ENCODE data around the gene TM4SF5. TPM values are rescaled to one million over a fixed set of nuclear protein-coding genes. Genes with fewer than 3 reads are reported as not detected.
A peak's percentile ranks its signal among the peaks of the same experiment; 100 is the strongest.

Gene TM4SF5, protein sequence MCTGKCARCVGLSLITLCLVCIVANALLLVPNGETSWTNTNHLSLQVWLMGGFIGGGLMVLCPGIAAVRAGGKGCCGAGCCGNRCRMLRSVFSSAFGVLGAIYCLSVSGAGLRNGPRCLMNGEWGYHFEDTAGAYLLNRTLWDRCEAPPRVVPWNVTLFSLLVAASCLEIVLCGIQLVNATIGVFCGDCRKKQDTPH
- total RNA-seq (2021; ENCODE audit: unreplicated experiment): not detected
- polyA plus RNA-seq (2012): not detected in 2 replicates
- not detected for Bru-seq, nascent RNA
- not detected for BruChase-seq, experiment 1, labeled RNA remaining after a 6-hour chase
- not detected for BruChase-seq, experiment 2, labeled RNA remaining after a 2-hour chase
- long read RNA-seq: 0 reads

DNA sequence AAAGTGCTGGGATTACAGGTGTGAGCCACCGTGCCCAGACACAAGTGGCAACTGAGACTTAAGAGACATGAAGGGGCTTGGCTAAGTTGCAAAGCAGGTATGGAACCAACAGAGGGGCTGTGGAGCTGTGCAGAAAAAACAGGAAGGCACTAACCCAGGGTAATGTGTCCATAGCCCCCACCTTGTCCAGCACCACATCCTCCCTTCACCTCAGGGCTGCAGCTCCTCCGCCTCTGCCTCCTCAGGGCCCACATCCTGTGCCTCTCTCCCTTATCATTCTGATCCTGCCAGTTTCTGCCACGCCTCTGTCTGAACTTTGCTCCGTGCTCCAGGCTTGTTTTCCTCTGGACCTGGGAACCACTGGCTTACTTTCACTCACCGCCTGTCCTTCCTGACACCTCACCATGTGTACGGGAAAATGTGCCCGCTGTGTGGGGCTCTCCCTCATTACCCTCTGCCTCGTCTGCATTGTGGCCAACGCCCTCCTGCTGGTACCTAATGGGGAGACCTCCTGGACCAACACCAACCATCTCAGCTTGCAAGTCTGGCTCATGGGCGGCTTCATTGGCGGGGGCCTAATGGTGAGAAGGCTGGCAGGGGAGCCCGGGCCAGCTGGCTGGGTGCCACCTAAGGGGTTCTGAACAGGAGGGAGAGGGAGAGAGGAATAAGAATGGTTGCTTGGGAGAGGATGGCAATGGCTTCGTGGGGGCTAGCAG is at the start of gene TM4SF5:
TSS of gene TM4SF5 (plus strand) at position 368 of the 716 bp plus-strand sequence. CDS start at position 405, 37 bp downstream.
- ChIA-PET POLR2A (no interaction called here), CTCF (interaction anchor here (0.6 kb wide), 1 partner anchor 18 kb away, joined by 4 read pairs; no protein-coding TSS in a partner anchor), RAD21 (ENCODE audit: low non-redundant PET in 1 of 2, low total read pairs in 2 of 2, uncharacterized antibody in 2 of 2, unreplicated experiment in 2 of 2) (no interaction called here)
- Histone ChIP-seq H3K4me1 (ENCODE audit: control insufficient read depth in 1 of 2, insufficient read depth in 2 of 2, low read length in 2 of 2) (peaks cover 5 to 16% of the 10 kb centered on the region in 2 experiments; a peak in 3 of 4 replicates), H3K36me3 (ENCODE audit: control insufficient read depth in 1 of 2, insufficient read depth in 2 of 2, low read length in 2 of 2) (no peaks in the 10 kb centered on the region), H3K4me3 (replicated peaks in 1 of 2; ENCODE audit: low read depth in 1 of 2, low read length in 2 of 2) (no peak within 1 kb of the TSS), H3K27me3 (ENCODE audit: insufficient read depth, low read length) (no peaks in the 10 kb centered on the region), H3K4me2 (ENCODE audit: low read length) (peak within 1 kb of the TSS; percentile 40), H2AFZ (ENCODE audit: low read depth, low read length, poor library complexity, severe bottlenecking) (no peak within 1 kb of the TSS), H3K27ac (ENCODE audit: low read depth, low read length) (no peak within 1 kb of the TSS), H3K9me2 (ENCODE audit: insufficient read depth) (no peaks in the 10 kb centered on the region), H3K9ac (ENCODE audit: low read length) (no peak within 1 kb of the TSS), H4K20me1 (ENCODE audit: insufficient read depth) (no peaks in the 10 kb centered on the region), H3K79me2 (ENCODE audit: insufficient read depth, low read length) (no peaks in the 10 kb centered on the region), H3K9me3 (ENCODE audit: control insufficient read depth in 1 of 2, insufficient read depth in 1 of 2, low read depth in 1 of 2, low read length in 2 of 2) (no peaks in the 10 kb centered on the region)
- TF ChIP-seq EZH2 (IDR thresholded peaks at IDR 0.05) (no peak), ZBTB33 (IDR thresholded peaks at IDR 0.05; ENCODE audit: extremely low read depth, insufficient replicate concordance, low read length) (no peak), SIN3A (IDR thresholded peaks at IDR 0.05; ENCODE audit: low read depth) (no peak)
- ATAC-seq (no peak), DNase-seq (ENCODE audit: low read depth, low spot score) (no peak)
- intact Hi-C loops (cut with micrococcal nuclease): no loop called here
- no TSS peak for BruUV-seq (replicated peaks)

- CTCF ChIA-PET: no interaction called here
- Histone ChIP-seq H3K9ac (ENCODE audit: low read length) (no peak overlapping the region), H3K4me3 (replicated peaks in 1 of 2; ENCODE audit: low read depth in 1 of 2, low read length in 2 of 2) (no peak overlapping the region), H3K4me2 (ENCODE audit: low read length) (no peak overlapping the region), H3K27me3 (ENCODE audit: insufficient read depth, low read length) (no peaks in the 10 kb centered on the region), H4K20me1 (ENCODE audit: insufficient read depth) (no peaks in the 10 kb centered on the region), H3K79me2 (ENCODE audit: insufficient read depth, low read length) (no peaks in the 10 kb centered on the region), H3K4me1 (ENCODE audit: control insufficient read depth in 1 of 2, insufficient read depth in 2 of 2, low read length in 2 of 2) (peaks cover 16 to 17% of the 10 kb centered on the region in 2 experiments), H2AFZ (ENCODE audit: low read depth, low read length, poor library complexity, severe bottlenecking) (no peak overlapping the region), H3K9me2 (ENCODE audit: insufficient read depth) (no peaks in the 10 kb centered on the region), H3K27ac (ENCODE audit: low read depth, low read length) (no peak overlapping the region), H3K9me3 (ENCODE audit: control insufficient read depth in 1 of 2, insufficient read depth in 1 of 2, low read depth in 1 of 2, low read length in 2 of 2) (no peaks in the 10 kb centered on the region), H3K36me3 (ENCODE audit: control insufficient read depth in 1 of 2, insufficient read depth in 2 of 2, low read length in 2 of 2) (peaks cover 8% of the 10 kb centered on the region in 2 experiments; a peak in 2 of 4 replicates)
- DNase-seq (ENCODE audit: low read depth, low spot score): no peak
- intact Hi-C loops (cut with micrococcal nuclease): no loop called here
- ATAC-seq: no peak
- BruUV-seq (replicated peaks): no TSS peak
- RAD21 ChIA-PET (ENCODE audit: low non-redundant PET in 1 of 2, low total read pairs in 2 of 2, uncharacterized antibody in 2 of 2, unreplicated experiment in 2 of 2): no interaction called here
- POLR2A ChIA-PET: no interaction called here
- TF ChIP-seq ZNF274 (IDR thresholded peaks at IDR 0.05; ENCODE audit: low read depth, low read length) (no peak), ATF3 (IDR thresholded peaks at IDR 0.05) (no peak), ZBTB33 (IDR thresholded peaks at IDR 0.05; ENCODE audit: extremely low read depth, insufficient replicate concordance, low read length) (no peak), ELF1 (IDR thresholded peaks at IDR 0.05; ENCODE audit: borderline replicate concordance, low read depth) (no peak)
- TF ChIP-seq, protein P1, sequence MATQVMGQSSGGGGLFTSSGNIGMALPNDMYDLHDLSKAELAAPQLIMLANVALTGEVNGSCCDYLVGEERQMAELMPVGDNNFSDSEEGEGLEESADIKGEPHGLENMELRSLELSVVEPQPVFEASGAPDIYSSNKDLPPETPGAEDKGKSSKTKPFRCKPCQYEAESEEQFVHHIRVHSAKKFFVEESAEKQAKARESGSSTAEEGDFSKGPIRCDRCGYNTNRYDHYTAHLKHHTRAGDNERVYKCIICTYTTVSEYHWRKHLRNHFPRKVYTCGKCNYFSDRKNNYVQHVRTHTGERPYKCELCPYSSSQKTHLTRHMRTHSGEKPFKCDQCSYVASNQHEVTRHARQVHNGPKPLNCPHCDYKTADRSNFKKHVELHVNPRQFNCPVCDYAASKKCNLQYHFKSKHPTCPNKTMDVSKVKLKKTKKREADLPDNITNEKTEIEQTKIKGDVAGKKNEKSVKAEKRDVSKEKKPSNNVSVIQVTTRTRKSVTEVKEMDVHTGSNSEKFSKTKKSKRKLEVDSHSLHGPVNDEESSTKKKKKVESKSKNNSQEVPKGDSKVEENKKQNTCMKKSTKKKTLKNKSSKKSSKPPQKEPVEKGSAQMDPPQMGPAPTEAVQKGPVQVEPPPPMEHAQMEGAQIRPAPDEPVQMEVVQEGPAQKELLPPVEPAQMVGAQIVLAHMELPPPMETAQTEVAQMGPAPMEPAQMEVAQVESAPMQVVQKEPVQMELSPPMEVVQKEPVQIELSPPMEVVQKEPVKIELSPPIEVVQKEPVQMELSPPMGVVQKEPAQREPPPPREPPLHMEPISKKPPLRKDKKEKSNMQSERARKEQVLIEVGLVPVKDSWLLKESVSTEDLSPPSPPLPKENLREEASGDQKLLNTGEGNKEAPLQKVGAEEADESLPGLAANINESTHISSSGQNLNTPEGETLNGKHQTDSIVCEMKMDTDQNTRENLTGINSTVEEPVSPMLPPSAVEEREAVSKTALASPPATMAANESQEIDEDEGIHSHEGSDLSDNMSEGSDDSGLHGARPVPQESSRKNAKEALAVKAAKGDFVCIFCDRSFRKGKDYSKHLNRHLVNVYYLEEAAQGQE (IDR thresholded peaks at IDR 0.05; ENCODE audit: low read depth): no peak
Observed at GRCh38 chr17:4722678-4723240, 48.9 kb upstream of the TM4SF5 start.
